HG03442 (cell line): ENCODE measurements around the gene NT5C1B.

ENCODE experiments used
- ATAC-seq: cut with Tn5 transposase; IDR thresholded peaks from one replicate; pipeline ENCODE4 v1.9.1; 2021; ENCODE audit warnings: mild to moderate bottlenecking, moderate library complexity; ENCODE audit not compliant: unreplicated experiment

The NT5C1B gene

GRCh38 chr2:18552351-18553077 is 36.9 kb downstream of the NT5C1B start:
- no peak for ATAC-seq

GRCh38 chr2:18551623-18552022 is 37.7 kb downstream of the NT5C1B start:
- no peak for ATAC-seq

- no peak for ATAC-seq
Observed at GRCh38 chr2:18551169-18551568, 38.2 kb downstream of the NT5C1B start.

- ATAC-seq, result no peak
Observed at GRCh38 chr2:18550433-18550832, 38.9 kb downstream of the NT5C1B start.

GRCh38 chr2:18549083-18549482 is 40.3 kb downstream of the NT5C1B start:
- no peak for ATAC-seq

- no peak for ATAC-seq
Observed at GRCh38 chr2:18548621-18549020, 40.7 kb downstream of the NT5C1B start.

GRCh38 chr2:18546567-18546966 is 42.8 kb downstream of the NT5C1B start:
- no peak for ATAC-seq

- no peak for ATAC-seq
Observed at GRCh38 chr2:18545384-18545783, 44.0 kb downstream of the NT5C1B start.

GRCh38 chr2:18544171-18544570 is 45.2 kb downstream of the NT5C1B start:
- ATAC-seq, result no peak

GRCh38 chr2:18540872-18541271 is 48.5 kb downstream of the NT5C1B start:
- ATAC-seq, result no peak

GRCh38 chr2:18536697-18537096 is 52.7 kb downstream of the NT5C1B start:
- ATAC-seq, result no peak

- no peak for ATAC-seq
Observed at GRCh38 chr2:18536100-18536499, 53.3 kb downstream of the NT5C1B start.

GRCh38 chr2:18531194-18531593 is 58.2 kb downstream of the NT5C1B start:
- no peak for ATAC-seq

GRCh38 chr2:18527822-18528221 is 61.5 kb downstream of the NT5C1B start:
- no peak for ATAC-seq

- no peak for ATAC-seq
Observed at GRCh38 chr2:18527326-18527725, 62.0 kb downstream of the NT5C1B start.

GRCh38 chr2:18526429-18526828 is 62.9 kb downstream of the NT5C1B start:
- no peak for ATAC-seq

GRCh38 chr2:18525852-18526251 is 63.5 kb downstream of the NT5C1B start:
- no peak for ATAC-seq

- no peak for ATAC-seq
Observed at GRCh38 chr2:18525236-18525635, 64.1 kb downstream of the NT5C1B start.

- ATAC-seq, result no peak
Observed at GRCh38 chr2:18522484-18523146, 66.8 kb downstream of the NT5C1B start.

- ATAC-seq, result peak; percentile 84
Observed at GRCh38 chr2:18520451-18521425, 68.6 kb downstream of the NT5C1B start.

GRCh38 chr2:18519914-18520450 is 69.4 kb downstream of the NT5C1B start:
- ATAC-seq, result no peak
